HG03432 (cell line): ENCODE measurements around the gene TRIM43.
"Not testable (repeated sequence)": the region's sequence is repeated elsewhere in the genome, so short reads cannot be mapped to it uniquely, and the experiment has no call there.

Experiments
- ATAC-seq: cut with Tn5 transposase; IDR thresholded peaks from one replicate; pipeline ENCODE4 v1.9.1; 2021; ENCODE audit warnings: mild to moderate bottlenecking, moderate library complexity; ENCODE audit not compliant: unreplicated experiment

TRIM43 gene

DNA sequence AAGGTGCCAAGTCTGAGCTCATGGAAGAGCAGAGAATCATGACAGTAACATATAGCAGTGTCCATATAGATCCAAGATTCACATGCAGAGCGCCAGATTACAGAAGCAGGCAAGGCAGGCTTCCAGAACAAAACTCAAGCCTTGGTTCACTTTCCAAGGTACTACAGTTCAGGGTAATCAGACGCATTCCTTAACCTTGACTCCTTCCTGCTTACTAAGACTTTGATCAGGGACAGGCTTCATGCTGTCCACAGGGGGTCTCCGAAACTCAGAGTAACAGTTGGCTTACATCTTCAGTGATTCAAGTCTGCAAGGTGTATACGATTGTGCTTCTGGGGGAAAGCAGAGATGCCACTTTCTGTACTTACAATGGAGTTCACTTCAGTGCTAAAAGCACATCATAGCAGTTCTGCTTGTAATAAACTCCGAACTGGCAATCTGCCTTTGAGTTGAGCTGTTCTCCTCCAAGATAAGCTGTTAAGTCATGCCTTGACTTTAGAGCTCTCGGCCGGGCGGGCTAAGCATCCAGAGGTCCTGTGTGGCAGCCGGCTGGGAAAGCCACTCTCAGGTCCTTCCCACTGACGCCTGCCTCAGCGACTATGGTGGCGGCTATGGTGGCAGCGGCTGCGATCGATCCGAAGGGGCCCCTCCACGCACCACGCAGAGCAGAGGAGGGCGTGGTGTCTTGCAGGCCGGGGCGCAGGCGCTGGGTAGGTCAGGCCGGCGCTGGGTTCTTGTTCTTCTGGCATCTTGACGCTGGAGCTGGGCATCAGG lies 48.9 kb downstream of the TRIM43 start:
- ATAC-seq: not testable (repeated sequence)

DNA sequence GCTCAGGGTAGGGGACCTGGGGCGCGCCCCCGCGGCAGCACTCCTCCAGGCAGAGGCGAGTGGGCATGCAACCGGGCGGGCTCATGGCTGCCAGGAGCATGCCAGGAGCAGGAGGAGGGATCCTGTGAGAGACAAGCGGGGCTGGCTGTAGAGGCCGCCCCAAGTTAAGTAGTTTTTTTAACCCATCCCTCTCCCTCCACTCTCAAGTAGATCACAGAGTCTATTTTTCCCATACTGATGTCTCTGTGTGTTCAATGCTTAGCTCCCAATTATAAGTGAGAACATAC lies 49.4 kb downstream of the TRIM43 start:
- not testable (repeated sequence) for ATAC-seq

DNA sequence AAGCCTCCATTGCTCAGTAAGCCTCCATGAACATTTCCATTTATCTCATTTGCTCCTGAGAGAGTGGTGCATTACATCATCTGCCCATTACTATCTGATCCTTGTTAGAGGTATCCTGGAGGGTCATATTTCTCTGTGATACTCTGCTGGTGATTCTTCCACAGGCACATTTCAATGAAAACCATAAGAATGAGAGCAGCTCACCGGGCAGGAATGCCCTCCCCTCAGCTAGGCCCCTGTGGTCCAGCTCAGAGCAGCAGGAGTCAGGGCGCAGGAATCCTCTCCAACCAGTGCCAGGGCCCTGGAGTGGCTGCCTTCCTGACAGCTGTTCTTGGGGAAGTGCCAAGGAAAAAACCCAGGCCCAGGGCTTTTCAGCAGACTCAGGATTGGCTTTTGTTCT lies 50.0 kb downstream of the TRIM43 start:
- not testable (repeated sequence) for ATAC-seq

DNA sequence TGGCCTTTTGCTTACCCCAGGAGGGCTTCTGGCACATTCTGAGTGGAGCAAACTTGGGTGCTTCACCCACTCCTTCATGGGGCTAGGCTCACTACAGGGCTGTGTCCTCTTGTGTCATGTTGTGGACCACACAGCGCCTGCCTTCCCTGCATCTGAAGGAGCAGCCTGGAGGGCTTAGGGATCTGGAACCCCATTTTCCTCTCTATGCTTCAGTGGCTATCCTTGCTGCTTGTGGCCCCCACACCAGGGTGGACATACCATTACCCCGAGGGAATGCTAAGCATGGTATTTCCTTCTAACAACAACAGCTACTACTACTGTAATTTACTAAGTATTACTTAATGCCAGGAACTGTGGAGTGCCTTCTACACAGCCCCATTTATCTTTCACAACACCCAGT lies 50.6 kb downstream of the TRIM43 start:
- not testable (repeated sequence) for ATAC-seq

DNA sequence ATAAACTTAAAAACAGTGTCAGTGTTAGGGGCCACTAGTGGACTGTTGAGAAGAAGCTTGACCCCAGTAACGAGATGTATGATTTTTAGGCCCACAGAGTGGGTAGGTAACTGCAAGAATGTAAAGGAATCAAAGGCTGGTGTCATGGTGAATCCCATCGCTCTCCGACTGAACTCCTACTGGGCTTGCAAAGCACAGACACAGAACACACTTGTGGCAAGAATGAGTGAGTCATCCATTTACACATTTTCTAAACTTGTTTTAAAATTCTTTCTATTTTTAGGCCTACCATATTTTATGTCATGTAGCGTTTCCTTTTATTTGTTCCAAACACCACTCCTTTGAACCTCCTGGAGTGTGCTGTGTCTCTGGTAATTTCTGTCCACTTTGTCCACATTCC lies 51.1 kb downstream of the TRIM43 start:
- not testable (repeated sequence) for ATAC-seq

DNA sequence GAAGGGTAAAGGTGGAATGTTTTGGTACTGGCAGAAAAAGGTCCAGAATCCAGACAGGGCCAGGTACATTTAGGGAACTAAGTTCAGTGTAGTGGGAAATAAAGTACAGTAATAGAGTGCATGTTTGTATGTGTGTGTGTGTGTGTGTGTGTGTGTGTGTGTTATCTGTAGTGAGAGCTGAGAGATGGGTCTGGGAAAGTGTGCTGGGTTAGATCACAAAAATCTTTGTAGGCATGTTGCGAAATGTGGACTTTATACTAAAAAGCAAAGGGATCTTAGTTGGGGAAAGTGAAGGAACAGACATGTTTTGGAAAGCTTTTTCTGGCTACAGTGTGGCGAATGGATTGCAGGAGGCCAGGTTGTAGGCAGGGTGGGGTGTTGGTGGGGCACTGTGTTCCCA lies 53.5 kb downstream of the TRIM43 start:
- ATAC-seq: not testable (repeated sequence)

DNA sequence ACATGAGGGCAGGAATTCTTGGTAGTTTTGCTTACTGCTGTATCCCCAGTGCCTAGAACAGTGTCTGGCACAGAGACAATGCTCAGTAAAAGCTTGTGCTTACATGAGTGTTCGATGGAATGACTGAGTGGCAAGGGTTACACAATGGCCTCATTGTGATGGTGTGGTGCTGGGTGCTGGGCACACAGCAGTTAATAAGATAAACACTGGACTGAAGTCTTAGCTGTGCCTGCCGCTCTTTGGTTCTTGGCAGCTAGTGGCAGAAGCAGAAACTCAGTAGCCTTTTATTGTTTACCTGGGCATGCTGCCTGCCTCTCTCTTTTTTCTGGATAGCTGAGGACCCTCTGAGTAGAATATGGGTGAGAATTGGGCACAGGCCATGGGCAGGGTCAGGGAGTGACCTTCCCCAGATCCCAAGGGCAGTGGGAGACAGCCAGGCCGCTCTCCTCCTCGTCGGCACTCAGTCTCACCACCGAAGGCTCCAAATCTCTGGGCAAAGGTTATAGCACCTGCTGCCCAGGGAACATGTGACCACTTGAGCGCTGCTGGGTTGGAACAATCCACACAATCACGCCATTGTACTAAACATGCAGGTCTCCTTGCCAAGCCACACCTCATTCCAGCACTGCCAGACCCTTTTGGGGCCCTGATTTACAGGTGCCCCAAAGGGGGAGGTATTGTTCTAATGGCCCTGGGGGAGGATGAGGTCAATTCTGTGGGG lies 54.6 kb downstream of the TRIM43 start:
- ATAC-seq: not testable (repeated sequence)

DNA sequence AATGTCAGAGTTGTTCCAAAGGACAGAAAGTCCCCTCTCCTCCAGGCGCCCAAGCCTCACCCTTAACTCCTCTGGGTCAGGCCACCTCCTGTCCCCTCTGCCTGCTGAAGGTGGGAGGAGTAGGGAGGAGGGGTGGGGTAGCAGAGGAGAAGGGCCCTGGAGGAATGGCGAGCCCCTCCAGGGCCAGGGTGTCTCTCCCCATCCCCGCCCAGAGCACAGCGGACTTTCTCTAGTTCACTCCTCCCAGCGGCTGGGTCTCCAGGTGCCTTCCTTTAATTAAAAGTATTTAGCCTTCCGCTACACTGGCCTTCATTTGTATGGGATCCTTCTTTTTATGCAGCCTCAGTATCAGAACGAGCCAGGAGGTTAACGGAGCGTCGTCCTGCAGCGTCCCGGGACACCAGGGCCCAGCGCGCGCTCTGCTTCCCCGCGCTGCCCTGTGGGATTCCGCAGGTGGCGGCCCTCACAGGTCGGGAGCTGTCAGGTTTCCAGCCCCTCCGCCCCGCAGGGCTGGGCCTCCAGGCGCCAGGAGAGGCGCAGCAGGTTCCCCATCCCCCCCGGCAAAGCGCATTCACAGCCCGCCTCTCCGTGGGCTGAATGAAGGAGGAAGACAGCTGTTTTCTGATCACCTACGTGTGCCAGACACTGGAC lies 57.2 kb downstream of the TRIM43 start:
- not testable (repeated sequence) for ATAC-seq
